ENCODE data around the gene KDSR.

KDSR gene

GRCh38 chr18:63284173-63284799 is 82.7 kb downstream of the KDSR start:
- no peak for DNase-seq (ENCODE audit: extremely low spot score)
- POLR2A ChIA-PET: no interaction called here
- CTCF ChIA-PET: interaction anchor here (0.6 kb wide), 1 partner anchor 34 kb away, joined by 3 read pairs; no protein-coding TSS in a partner anchor
- TF ChIP-seq HDGF (IDR thresholded peaks at IDR 0.05; ENCODE audit: borderline replicate concordance) (no peak), CTBP1 (IDR thresholded peaks at IDR 0.05; ENCODE audit: borderline replicate concordance) (no peak), BHLHE40 (IDR thresholded peaks at IDR 0.05; ENCODE audit: borderline replicate concordance) (no peak), FOXM1 (IDR thresholded peaks at IDR 0.05; ENCODE audit: borderline replicate concordance) (no peak), FOXA1 (IDR thresholded peaks at IDR 0.05) (no peak), TARDBP (IDR thresholded peaks at IDR 0.05) (no peak), ARNT (IDR thresholded peaks at IDR 0.05) (no peak), ELF4 (IDR thresholded peaks at IDR 0.05) (no peak), NFRKB (IDR thresholded peaks at IDR 0.05) (no peak), SP1 (IDR thresholded peaks at IDR 0.05) (no peak), FOXK2 (IDR thresholded peaks at IDR 0.05) (no peak), SUZ12 (IDR thresholded peaks at IDR 0.05) (no peak), LEF1 (IDR thresholded peaks at IDR 0.05; ENCODE audit: borderline replicate concordance) (no peak), ZNF384 (IDR thresholded peaks at IDR 0.05) (no peak), L3MBTL2 (conservative IDR thresholded peaks at IDR 0.05) (no peak)
- TF ChIP-seq, protein P1, sequence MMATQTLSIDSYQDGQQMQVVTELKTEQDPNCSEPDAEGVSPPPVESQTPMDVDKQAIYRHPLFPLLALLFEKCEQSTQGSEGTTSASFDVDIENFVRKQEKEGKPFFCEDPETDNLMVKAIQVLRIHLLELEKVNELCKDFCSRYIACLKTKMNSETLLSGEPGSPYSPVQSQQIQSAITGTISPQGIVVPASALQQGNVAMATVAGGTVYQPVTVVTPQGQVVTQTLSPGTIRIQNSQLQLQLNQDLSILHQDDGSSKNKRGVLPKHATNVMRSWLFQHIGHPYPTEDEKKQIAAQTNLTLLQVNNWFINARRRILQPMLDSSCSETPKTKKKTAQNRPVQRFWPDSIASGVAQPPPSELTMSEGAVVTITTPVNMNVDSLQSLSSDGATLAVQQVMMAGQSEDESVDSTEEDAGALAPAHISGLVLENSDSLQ (IDR thresholded peaks at IDR 0.05): no peak

GRCh38 chr18:63283305-63284094 is 83.5 kb downstream of the KDSR start:
- DNase-seq (ENCODE audit: extremely low spot score): no peak
- POLR2A ChIA-PET: no interaction called here
- no peak for TF ChIP-seq FOXA1 (IDR thresholded peaks at IDR 0.05)
- no peak for TF ChIP-seq SP1 (IDR thresholded peaks at IDR 0.05)
- TF ChIP-seq ZNF384 (IDR thresholded peaks at IDR 0.05): no peak
- TF ChIP-seq LEF1 (IDR thresholded peaks at IDR 0.05; ENCODE audit: borderline replicate concordance): no peak
- TF ChIP-seq SUZ12 (IDR thresholded peaks at IDR 0.05): no peak
- TF ChIP-seq FOXK2 (IDR thresholded peaks at IDR 0.05): no peak
- CTCF ChIA-PET: interaction anchor here (0.6 kb wide), 1 partner anchor 35 kb away, joined by 3 read pairs; no protein-coding TSS in a partner anchor

DNA sequence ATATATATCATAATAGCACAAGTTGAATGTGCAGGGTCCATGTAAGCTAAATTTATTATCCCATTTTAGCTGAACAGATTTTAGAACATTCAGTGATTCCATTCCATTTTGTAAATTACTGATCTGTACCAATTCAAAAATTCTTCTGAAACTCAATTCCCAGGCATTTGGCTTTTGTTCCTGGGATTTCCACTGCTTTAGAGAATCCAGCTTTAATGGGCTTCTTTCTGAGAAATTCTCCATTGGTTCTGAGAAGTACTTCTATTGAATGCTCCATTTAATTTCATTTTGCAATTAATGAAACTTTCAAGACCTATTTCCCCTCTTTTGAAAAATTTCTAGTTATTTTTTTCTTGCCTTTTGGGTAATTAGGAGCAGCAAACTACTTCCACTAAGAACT is 84.2 kb downstream of the KDSR start:
- no peak for TF ChIP-seq TARDBP (IDR thresholded peaks at IDR 0.05)
- TF ChIP-seq BHLHE40 (IDR thresholded peaks at IDR 0.05; ENCODE audit: borderline replicate concordance): no peak
- no peak for TF ChIP-seq ELF4 (IDR thresholded peaks at IDR 0.05)
- no peak for TF ChIP-seq NFRKB (IDR thresholded peaks at IDR 0.05)
- no peak for TF ChIP-seq FOXK2 (IDR thresholded peaks at IDR 0.05)
- no peak for TF ChIP-seq SP1 (IDR thresholded peaks at IDR 0.05)
- TF ChIP-seq L3MBTL2 (conservative IDR thresholded peaks at IDR 0.05): no peak
- no peak for TF ChIP-seq CTBP1 (IDR thresholded peaks at IDR 0.05; ENCODE audit: borderline replicate concordance)
- no peak for TF ChIP-seq HDGF (IDR thresholded peaks at IDR 0.05; ENCODE audit: borderline replicate concordance)
- TF ChIP-seq, protein P1 (IDR thresholded peaks at IDR 0.05): no peak
- no peak for TF ChIP-seq LEF1 (IDR thresholded peaks at IDR 0.05; ENCODE audit: borderline replicate concordance)
- TF ChIP-seq ARNT (IDR thresholded peaks at IDR 0.05): no peak
- TF ChIP-seq SUZ12 (IDR thresholded peaks at IDR 0.05): no peak
- no peak for TF ChIP-seq FOXA1 (IDR thresholded peaks at IDR 0.05)
- CTCF ChIA-PET: interaction anchor here (0.9 kb wide), 1 partner anchor 163 kb away, joined by 3 read pairs; no protein-coding TSS in a partner anchor
- no peak for DNase-seq (ENCODE audit: extremely low spot score)
- POLR2A ChIA-PET: no interaction called here

Data from HEK293T (cell line).